ENCODE results near the gene RASGRF1. TPM values are rescaled to one million over a fixed set of nuclear protein-coding genes. Genes with fewer than 3 reads are reported as not detected.

Gene RASGRF1
- total RNA-seq, 2 experiments from 2014 or later: 3.0 to 4.5 TPM

GRCh38 chr15:78985859-78986475 is 104.6 kb downstream of the RASGRF1 start:
- POLR2A ChIA-PET: interaction anchor here (0.6 to 0.7 kb wide), 4 partner anchors 22 to 145 kb away, joined by 4 to 5 read pairs (median 4); no protein-coding TSS in a partner anchor
- H3K4me1 ChIP-seq (ENCODE audit: insufficient read depth, low read length, poor library complexity, severe bottlenecking): no peaks in the 10 kb centered on the region
- no peaks in the 10 kb centered on the region for H4K20me1 ChIP-seq (ENCODE audit: insufficient read depth, low read length)

GRCh38 chr15:78984041-78984440 is 106.5 kb downstream of the RASGRF1 start:
- no peaks in the 10 kb centered on the region for H3K9me3 ChIP-seq (ENCODE audit: low read length)
- TF ChIP-seq, protein P1, sequence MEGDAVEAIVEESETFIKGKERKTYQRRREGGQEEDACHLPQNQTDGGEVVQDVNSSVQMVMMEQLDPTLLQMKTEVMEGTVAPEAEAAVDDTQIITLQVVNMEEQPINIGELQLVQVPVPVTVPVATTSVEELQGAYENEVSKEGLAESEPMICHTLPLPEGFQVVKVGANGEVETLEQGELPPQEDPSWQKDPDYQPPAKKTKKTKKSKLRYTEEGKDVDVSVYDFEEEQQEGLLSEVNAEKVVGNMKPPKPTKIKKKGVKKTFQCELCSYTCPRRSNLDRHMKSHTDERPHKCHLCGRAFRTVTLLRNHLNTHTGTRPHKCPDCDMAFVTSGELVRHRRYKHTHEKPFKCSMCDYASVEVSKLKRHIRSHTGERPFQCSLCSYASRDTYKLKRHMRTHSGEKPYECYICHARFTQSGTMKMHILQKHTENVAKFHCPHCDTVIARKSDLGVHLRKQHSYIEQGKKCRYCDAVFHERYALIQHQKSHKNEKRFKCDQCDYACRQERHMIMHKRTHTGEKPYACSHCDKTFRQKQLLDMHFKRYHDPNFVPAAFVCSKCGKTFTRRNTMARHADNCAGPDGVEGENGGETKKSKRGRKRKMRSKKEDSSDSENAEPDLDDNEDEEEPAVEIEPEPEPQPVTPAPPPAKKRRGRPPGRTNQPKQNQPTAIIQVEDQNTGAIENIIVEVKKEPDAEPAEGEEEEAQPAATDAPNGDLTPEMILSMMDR (conservative IDR thresholded peaks at IDR 0.05; ENCODE audit: low read length): no peak
- no peak for TF ChIP-seq EZH2phosphoT487 (IDR thresholded peaks at IDR 0.05; ENCODE audit: borderline replicate concordance, low read depth, low read length)
- H3K9me2 ChIP-seq (ENCODE audit: insufficient read depth, low read length): no peaks in the 10 kb centered on the region
- no peaks in the 10 kb centered on the region for H3K36me3 ChIP-seq (ENCODE audit: insufficient read depth, low read length)
- BruUV-seq (replicated peaks): no TSS peak
- CTCF ChIA-PET (ENCODE audit: unreplicated experiment): no interaction called here
- intact Hi-C loops (cut with micrococcal nuclease; ENCODE audit: unreplicated experiment): no loop called here
- no peak overlapping the region for H3K27ac ChIP-seq (ENCODE audit: low read depth, low read length, poor library complexity, severe bottlenecking)
- POLR2A ChIA-PET: no interaction called here
- no peak overlapping the region for H3K4me3 ChIP-seq (ENCODE audit: low read depth, low read length, poor library complexity, severe bottlenecking)
- H3K79me2 ChIP-seq (ENCODE audit: insufficient read depth, low read depth, low read length): no peaks in the 10 kb centered on the region
- peaks cover 7% of the 10 kb centered on the region for H3K4me1 ChIP-seq (ENCODE audit: insufficient read depth, low read length, poor library complexity, severe bottlenecking)
- no peak for DNase-seq (ENCODE audit: low spot score)
- H4K20me1 ChIP-seq (ENCODE audit: insufficient read depth, low read length): no peaks in the 10 kb centered on the region
- no peak overlapping the region for H3K4me2 ChIP-seq (ENCODE audit: low read length)
- no peak overlapping the region for H2AFZ ChIP-seq (ENCODE audit: low read length)

More at GRCh38 chr15:78985859-78986475, 104.6 kb downstream of the RASGRF1 start:
- DNase-seq (ENCODE audit: low spot score): no peak
- Histone ChIP-seq H2AFZ (ENCODE audit: low read length) (no peak overlapping the region), H3K4me3 (ENCODE audit: low read depth, low read length, poor library complexity, severe bottlenecking) (no peak overlapping the region), H3K4me2 (ENCODE audit: low read length) (no peak overlapping the region), H3K9me2 (ENCODE audit: insufficient read depth, low read length) (no peaks in the 10 kb centered on the region), H3K27ac (ENCODE audit: low read depth, low read length, poor library complexity, severe bottlenecking) (no peak overlapping the region), H3K36me3 (ENCODE audit: insufficient read depth, low read length) (no peaks in the 10 kb centered on the region), H3K79me2 (ENCODE audit: insufficient read depth, low read depth, low read length) (no peaks in the 10 kb centered on the region), H3K9me3 (ENCODE audit: low read length) (no peaks in the 10 kb centered on the region)
- CTCF ChIA-PET (ENCODE audit: unreplicated experiment): no interaction called here
- BruUV-seq (replicated peaks): no TSS peak
- intact Hi-C loops (cut with micrococcal nuclease; ENCODE audit: unreplicated experiment): no loop called here
- TF ChIP-seq, protein P1 (conservative IDR thresholded peaks at IDR 0.05; ENCODE audit: low read length): no peak
- no peak for TF ChIP-seq EZH2phosphoT487 (IDR thresholded peaks at IDR 0.05; ENCODE audit: borderline replicate concordance, low read depth, low read length)

Data from OCI-LY7 (cell line).